ENCODE results near the gene ANKH. TPM values are rescaled to one million over a fixed set of nuclear protein-coding genes. Genes with fewer than 3 reads are reported as not detected.

Gene ANKH
- total RNA-seq, 1 experiment from 2014 or later, result 65.2 TPM

DNA sequence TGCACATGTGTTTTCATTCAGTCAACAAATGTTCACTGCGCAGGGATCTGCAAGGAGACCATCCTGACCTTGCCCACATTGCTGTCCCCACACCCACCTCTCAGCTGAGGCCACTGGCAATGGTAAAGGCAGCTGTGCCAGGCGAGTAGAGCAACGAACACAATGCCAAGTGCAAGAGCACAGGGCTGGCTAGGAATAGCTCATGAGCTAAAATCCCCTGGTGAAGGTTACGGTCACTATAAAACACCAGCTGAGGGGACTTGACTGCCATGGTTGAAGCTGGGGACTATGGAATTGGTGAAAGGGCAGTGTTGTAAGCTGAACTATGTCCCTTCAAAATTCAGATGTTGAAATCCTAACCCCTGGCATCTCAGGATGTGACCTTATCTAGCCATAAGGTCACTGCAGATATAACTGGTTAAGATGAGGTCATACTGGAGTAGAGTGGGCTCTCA, 111.0 kb downstream of the ANKH start:
- Histone ChIP-seq H3K9me2 (ENCODE audit: insufficient read depth) (no peaks in the 10 kb centered on the region), H3K27me3 (ENCODE audit: insufficient read depth, low read length) (no peaks in the 10 kb centered on the region), H3K9ac (ENCODE audit: low read length) (no peak overlapping the region), H3K4me1 (ENCODE audit: control insufficient read depth in 1 of 2, insufficient read depth in 2 of 2, low read length in 2 of 2) (no peaks in the 10 kb centered on the region), H3K36me3 (ENCODE audit: control insufficient read depth in 1 of 2, insufficient read depth in 2 of 2, low read length in 2 of 2) (no peaks in the 10 kb centered on the region), H3K79me2 (ENCODE audit: insufficient read depth, low read length) (no peaks in the 10 kb centered on the region), H3K4me2 (ENCODE audit: low read length) (no peak overlapping the region), H4K20me1 (ENCODE audit: insufficient read depth) (no peaks in the 10 kb centered on the region), H3K27ac (ENCODE audit: low read depth, low read length) (no peak overlapping the region), H3K9me3 (ENCODE audit: control insufficient read depth in 1 of 2, insufficient read depth in 1 of 2, low read depth in 1 of 2, low read length in 2 of 2) (no peaks in the 10 kb centered on the region), H3K4me3 (replicated peaks in 1 of 2; ENCODE audit: low read depth in 1 of 2, low read length in 2 of 2) (no peak overlapping the region), H2AFZ (ENCODE audit: low read depth, low read length, poor library complexity, severe bottlenecking) (no peak overlapping the region)
- ChIA-PET CTCF (no interaction called here), POLR2A (no interaction called here), RAD21 (ENCODE audit: low non-redundant PET in 1 of 2, low total read pairs in 2 of 2, uncharacterized antibody in 2 of 2, unreplicated experiment in 2 of 2) (no interaction called here)
- DNase-seq (ENCODE audit: low read depth, low spot score) (no peak), ATAC-seq (no peak)
- BruUV-seq (replicated peaks), result no TSS peak
- intact Hi-C loops (cut with micrococcal nuclease), result no loop called here
- no peak for TF ChIP-seq JUND (IDR thresholded peaks at IDR 0.05)
- no peak for TF ChIP-seq ATF3 (IDR thresholded peaks at IDR 0.05)
- TF ChIP-seq SIN3A (IDR thresholded peaks at IDR 0.05; ENCODE audit: low read depth), result no peak
- TF ChIP-seq CBX3 (IDR thresholded peaks at IDR 0.05; ENCODE audit: low read depth), result no peak
- TF ChIP-seq EZH2phosphoT487 (IDR thresholded peaks at IDR 0.05; ENCODE audit: borderline replicate concordance), result no peak
- TF ChIP-seq SRF (IDR thresholded peaks at IDR 0.05; ENCODE audit: low read depth), result no peak
- no peak for TF ChIP-seq EGR1 (IDR thresholded peaks at IDR 0.05; ENCODE audit: low read depth)
- TF ChIP-seq, protein P1, sequence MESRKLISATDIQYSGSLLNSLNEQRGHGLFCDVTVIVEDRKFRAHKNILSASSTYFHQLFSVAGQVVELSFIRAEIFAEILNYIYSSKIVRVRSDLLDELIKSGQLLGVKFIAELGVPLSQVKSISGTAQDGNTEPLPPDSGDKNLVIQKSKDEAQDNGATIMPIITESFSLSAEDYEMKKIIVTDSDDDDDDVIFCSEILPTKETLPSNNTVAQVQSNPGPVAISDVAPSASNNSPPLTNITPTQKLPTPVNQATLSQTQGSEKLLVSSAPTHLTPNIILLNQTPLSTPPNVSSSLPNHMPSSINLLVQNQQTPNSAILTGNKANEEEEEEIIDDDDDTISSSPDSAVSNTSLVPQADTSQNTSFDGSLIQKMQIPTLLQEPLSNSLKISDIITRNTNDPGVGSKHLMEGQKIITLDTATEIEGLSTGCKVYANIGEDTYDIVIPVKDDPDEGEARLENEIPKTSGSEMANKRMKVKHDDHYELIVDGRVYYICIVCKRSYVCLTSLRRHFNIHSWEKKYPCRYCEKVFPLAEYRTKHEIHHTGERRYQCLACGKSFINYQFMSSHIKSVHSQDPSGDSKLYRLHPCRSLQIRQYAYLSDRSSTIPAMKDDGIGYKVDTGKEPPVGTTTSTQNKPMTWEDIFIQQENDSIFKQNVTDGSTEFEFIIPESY (IDR thresholded peaks at IDR 0.05; ENCODE audit: extremely low read depth, insufficient replicate concordance, low read length), result no peak
- TF ChIP-seq TCF7L2 (IDR thresholded peaks at IDR 0.05; ENCODE audit: borderline replicate concordance, extremely low read depth, insufficient read depth, insufficient read length), result no peak
- TF ChIP-seq ELF1 (IDR thresholded peaks at IDR 0.05; ENCODE audit: borderline replicate concordance, low read depth), result no peak
- TF ChIP-seq EZH2 (IDR thresholded peaks at IDR 0.05), result no peak
- TF ChIP-seq ZFX (IDR thresholded peaks at IDR 0.05), result no peak
- no peak for TF ChIP-seq ZNF274 (IDR thresholded peaks at IDR 0.05; ENCODE audit: low read depth, low read length)
